ENCODE data around the gene VGLL4. TPM values are rescaled to one million over a fixed set of nuclear protein-coding genes. Genes with fewer than 3 reads are reported as not detected.

The VGLL4 gene, protein sequence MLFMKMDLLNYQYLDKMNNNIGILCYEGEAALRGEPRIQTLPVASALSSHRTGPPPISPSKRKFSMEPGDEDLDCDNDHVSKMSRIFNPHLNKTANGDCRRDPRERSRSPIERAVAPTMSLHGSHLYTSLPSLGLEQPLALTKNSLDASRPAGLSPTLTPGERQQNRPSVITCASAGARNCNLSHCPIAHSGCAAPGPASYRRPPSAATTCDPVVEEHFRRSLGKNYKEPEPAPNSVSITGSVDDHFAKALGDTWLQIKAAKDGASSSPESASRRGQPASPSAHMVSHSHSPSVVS
- 35.6 and 42.2 TPM in 2 replicates for total RNA-seq

DNA sequence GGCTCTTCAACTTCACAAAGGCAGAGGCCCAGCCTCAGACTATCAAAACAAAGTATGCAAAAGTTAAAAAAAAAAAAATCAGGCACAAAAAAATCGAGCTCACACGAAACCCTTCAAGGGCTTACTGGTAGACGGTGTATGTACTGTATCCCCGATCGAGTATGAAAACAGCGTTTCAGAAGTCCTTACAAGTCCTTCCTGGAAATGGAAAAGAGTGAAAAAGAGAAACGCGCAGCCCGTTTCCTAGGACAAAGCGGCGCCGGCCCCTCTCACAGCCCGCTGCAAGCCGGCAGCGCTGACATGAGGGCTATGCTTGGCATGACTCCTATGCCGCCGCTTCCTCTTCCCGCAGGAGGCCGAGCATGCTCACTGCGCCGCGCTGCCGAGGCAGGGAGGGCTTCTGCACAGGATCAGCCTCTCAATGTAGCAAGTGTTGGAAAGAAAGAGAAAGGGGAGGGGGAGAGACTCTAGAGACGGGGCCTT, at the start of gene VGLL4:
Gene VGLL4, minus strand, starts transcription at position 311 of the 483 bp plus-strand sequence. CDS start 397 bp downstream, outside the sequence.

Other genes starting within 250 kb of the VGLL4 start
- 3.1 and 5.1 TPM in 2 replicates for gene TAMM41, start 203.0 kb upstream of the VGLL4 start, total RNA-seq

Data from tracheal epithelial cell (primary cell).